Spleen (tissue), 11 donors: ENCODE results near the gene PRKCA. TPM values are rescaled to one million over a fixed set of nuclear protein-coding genes. Genes with fewer than 3 reads are reported as not detected.

Source experiments
- DNase-seq: peaks from one replicate; pipeline ENCODE4 v3.0.0-alpha.2; 2020
- H3K27ac ChIP-seq, 8 donors: fragments of 200-600 bp; sonication (generic) in 7 of 8; 1 replicate in 4 of 8; 2 replicates in 4 of 8; pipeline versions ENCODE4 v1.5.0 to v1.8.0; 2016 to 2021; ENCODE audit warnings: inconsistent platforms in 4 of 8, mild to moderate bottlenecking in 4 of 8, moderate library complexity in 1 of 8
- H3K27me3 ChIP-seq, 7 donors: fragments of 200-600 bp; sonication (generic) in 6 of 7; replicated peaks in 1 of 7; 1 replicate in 4 of 7; 2 replicates in 3 of 7; pipeline versions ENCODE4 v1.5.0 to v1.8.0; 2016 to 2021; ENCODE audit warnings: inconsistent platforms in 3 of 7, mild to moderate bottlenecking in 1 of 7
- H3K36me3 ChIP-seq, 6 donors: fragments of 200-600 bp; sonication (generic) in 5 of 6; 1 replicate in 4 of 6; 2 replicates in 2 of 6; pipeline versions ENCODE4 v1.5.0 to v1.8.0; 2016 to 2021; ENCODE audit warnings: inconsistent platforms in 2 of 6
- H3K4me1 ChIP-seq, 6 donors: fragments of 200-600 bp; sonication (generic) in 5 of 6; 1 replicate in 3 of 6; 2 replicates in 3 of 6; pipeline versions ENCODE4 v1.5.0 to v1.8.0; 2016 to 2021; ENCODE audit warnings: inconsistent platforms in 3 of 6
- H3K4me3 ChIP-seq, 8 donors: fragments of 200-600 bp; sonication (generic) in 7 of 8; 1 replicate in 4 of 8; 2 replicates in 4 of 8; pipeline versions ENCODE4 v1.5.0 to v1.8.0; 2016 to 2021; ENCODE audit warnings: inconsistent platforms in 4 of 8, mild to moderate bottlenecking in 4 of 8, moderate library complexity in 2 of 8
- H3K9me3 ChIP-seq, 8 donors: fragments of 200-600 bp; sonication (generic) in 7 of 8; 1 replicate in 4 of 8; 2 replicates in 4 of 8; pipeline versions ENCODE4 v1.5.0 to v1.8.0; 2016 to 2021; ENCODE audit warnings: inconsistent platforms in 4 of 8
- POLR2A ChIP-seq, 3 donors: fragments of 450-650 bp; IDR thresholded peaks; one replicate each; pipeline ENCODE4 v1.5.1; 2017; ENCODE audit warnings: antibody characterized with exemption in 3 of 3, mild to moderate bottlenecking in 1 of 3
- POLR2AphosphoS5 ChIP-seq, 3 donors: sonication (generic); formaldehyde crosslinking; IDR thresholded peaks; one replicate each; pipeline ENCODE4 v1.5.1; 2017; ENCODE audit warnings: antibody characterized with exemption in 3 of 3
- WGBS, 5 donors: extraction: QIAGEN DNeasy Blood & Tissue Kit in 3 of 5; methylation state at CpG; one replicate each; pipeline versions ENCODE4 v1.1.5 to v1.1.7; 2013 to 2018; 5-methylcytosine and 5-hydroxymethylcytosine counted together
- intact Hi-C: fragments of 100-400 bp; cut with DNase I; formaldehyde crosslinking; loops from one replicate; pipeline ENCODE4 v1.15.0; 2023; ENCODE audit warnings: low total_unique reads
- polyA plus RNA-seq, 3 donors: library from polyadenylated mRNA; stranded (reverse); fragments of 200-250 nt; gene quantifications; one replicate each; pipeline ENCODE4 v1.2.1, GENCODE V29; 2013
- total RNA-seq, 7 donors: library from RNA; depleted of rRNA in 3 of 7; stranded (reverse); fragments of >200 nt in 3 of 7; fragmentation: NEBNext Ultra II Directional in 4 of 7; extraction: Animal tissue kit (Norgen Biotek cat#: 25700) in 4 of 7; gene quantifications; one replicate each; pipeline versions ENCODE4 v1.1.0 to v1.2.1, GENCODE V29; 2016 to 2021
- TF ChIP-seq, protein P1 (sequence below), 11 experiments: fragments of 200-600 bp in 7 of 11; fragments of 450-650 bp in 4 of 11; sonication (generic) in 4 of 11; IDR thresholded peaks in 8 of 11; conservative IDR thresholded peaks in 3 of 11; 1 replicate in 7 of 11; 2 replicates in 4 of 11; pipeline versions ENCODE4 v1.4.0 to v1.8.0; 2016 to 2021; ENCODE audit warnings: antibody characterized with exemption in 11 of 11, inconsistent platforms in 4 of 11, mild to moderate bottlenecking in 1 of 11
- donor health status: healthy with polysubstance abuse.
- donor health status: DM: no; HTN: no; CAD: no; lungs with moderate emphysema.
- donor health status: DM: no; HTN: no; CAD: no.
- donor health status: Bipolar disorder and iron deficiency.
- donor health status: healthy.
- donor health status: DM: no; HTN: no; CAD: no.
- donor health status: DM: yes; HTN: yes; CAD: no.

The PRKCA gene
- total and polyA plus RNA-seq, 10 donors = 1.7 to 59.7 (median 31.2) TPM

- peaks cover 0 to 15% (median 9%) of the 10 kb centered on the region in 8 donors for H3K9me3 ChIP-seq
- intact Hi-C loops = no loop called here
- no peaks in the 10 kb centered on the region for H3K36me3 ChIP-seq
- no peak overlapping the region for H3K27ac ChIP-seq
- TF ChIP-seq POLR2AphosphoS5 (IDR thresholded peaks at IDR 0.05) (no peak), POLR2A (IDR thresholded peaks at IDR 0.05) (no peak)
- TF ChIP-seq, protein P1, sequence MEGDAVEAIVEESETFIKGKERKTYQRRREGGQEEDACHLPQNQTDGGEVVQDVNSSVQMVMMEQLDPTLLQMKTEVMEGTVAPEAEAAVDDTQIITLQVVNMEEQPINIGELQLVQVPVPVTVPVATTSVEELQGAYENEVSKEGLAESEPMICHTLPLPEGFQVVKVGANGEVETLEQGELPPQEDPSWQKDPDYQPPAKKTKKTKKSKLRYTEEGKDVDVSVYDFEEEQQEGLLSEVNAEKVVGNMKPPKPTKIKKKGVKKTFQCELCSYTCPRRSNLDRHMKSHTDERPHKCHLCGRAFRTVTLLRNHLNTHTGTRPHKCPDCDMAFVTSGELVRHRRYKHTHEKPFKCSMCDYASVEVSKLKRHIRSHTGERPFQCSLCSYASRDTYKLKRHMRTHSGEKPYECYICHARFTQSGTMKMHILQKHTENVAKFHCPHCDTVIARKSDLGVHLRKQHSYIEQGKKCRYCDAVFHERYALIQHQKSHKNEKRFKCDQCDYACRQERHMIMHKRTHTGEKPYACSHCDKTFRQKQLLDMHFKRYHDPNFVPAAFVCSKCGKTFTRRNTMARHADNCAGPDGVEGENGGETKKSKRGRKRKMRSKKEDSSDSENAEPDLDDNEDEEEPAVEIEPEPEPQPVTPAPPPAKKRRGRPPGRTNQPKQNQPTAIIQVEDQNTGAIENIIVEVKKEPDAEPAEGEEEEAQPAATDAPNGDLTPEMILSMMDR (IDR thresholded peaks at IDR 0.05 in 8 of 11, conservative IDR thresholded peaks at IDR 0.05 in 3 of 11) = no peak
- no peak overlapping the region for H3K4me3 ChIP-seq
- peaks cover 0 to 25% (median 0%) of the 10 kb centered on the region in 7 donors for H3K27me3 ChIP-seq
- peaks cover 0 to 2% (median 0%) of the 10 kb centered on the region in 6 donors for H3K4me1 ChIP-seq
- WGBS, 5 donors = 40 to 65% (median 57%) methylated on average over 2 of the region's 2 CpGs
- no peak for DNase-seq
Measured at GRCh38 chr17:66813296-66813695, 510.9 kb downstream of the PRKCA start.

DNA sequence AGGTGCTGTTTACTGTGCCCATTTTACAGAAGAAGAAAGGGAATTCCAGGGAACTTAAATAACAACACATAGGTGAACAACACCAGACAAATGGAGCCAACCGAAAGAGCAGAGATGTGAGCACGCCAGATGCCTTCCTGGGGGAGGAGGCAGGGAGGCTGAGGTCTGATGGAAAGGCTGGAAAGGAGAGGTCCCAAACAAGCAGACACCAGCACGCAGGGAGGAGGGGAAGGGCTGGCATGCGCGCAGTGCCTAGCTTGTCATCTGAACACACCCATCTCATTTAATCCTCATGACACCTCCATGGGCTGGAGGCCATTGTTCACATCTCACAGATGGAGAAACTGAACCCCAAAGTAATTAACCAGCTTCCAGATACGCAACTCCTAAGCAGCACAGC is 511.6 kb downstream of the PRKCA start:
- Histone ChIP-seq H3K27me3 (peaks cover 0 to 18% (median 0%) of the 10 kb centered on the region in 7 donors), H3K27ac (no peak overlapping the region), H3K9me3 (peaks cover 0 to 19% (median 10%) of the 10 kb centered on the region in 8 donors), H3K4me3 (no peak overlapping the region), H3K4me1 (no peaks in the 10 kb centered on the region), H3K36me3 (no peaks in the 10 kb centered on the region)
- TF ChIP-seq POLR2AphosphoS5 (IDR thresholded peaks at IDR 0.05) = no peak
- TF ChIP-seq, protein P1 (IDR thresholded peaks at IDR 0.05 in 8 of 11, conservative IDR thresholded peaks at IDR 0.05 in 3 of 11) = no peak
- TF ChIP-seq POLR2A (IDR thresholded peaks at IDR 0.05) = no peak
- intact Hi-C loops = no loop called here
- DNase-seq = no peak
- WGBS, 5 donors = 87 to 98% (median 90%) methylated on average over 6 of the region's 6 CpGs

GRCh38 chr17:66814570-66814969 is 512.2 kb downstream of the PRKCA start:
- Histone ChIP-seq H3K4me1 (no peaks in the 10 kb centered on the region), H3K27me3 (peaks cover 0 to 13% (median 0%) of the 10 kb centered on the region in 7 donors)
- DNase-seq = no peak

DNA sequence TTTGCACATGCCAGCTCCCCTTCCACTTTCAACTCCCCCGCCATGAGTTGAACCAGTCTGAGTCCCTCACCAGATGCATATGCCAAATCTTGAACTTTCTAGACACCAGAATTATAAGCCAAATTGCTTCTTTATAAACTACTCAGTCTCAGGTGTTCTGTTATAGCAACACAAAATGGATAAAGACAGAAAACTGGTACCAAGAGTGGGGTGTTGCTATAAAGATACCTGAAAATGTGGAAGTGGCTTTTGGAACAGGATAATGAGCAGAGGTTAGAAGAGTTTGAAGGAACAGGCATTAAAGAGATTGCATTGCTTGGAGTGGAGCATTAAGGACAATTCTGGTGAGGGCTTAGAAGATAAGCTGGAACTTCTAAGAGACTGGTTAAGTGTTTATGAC is 515.3 kb downstream of the PRKCA start:
- no peak for DNase-seq
- no peak overlapping the region for H3K27ac ChIP-seq
- H3K4me3 ChIP-seq = no peak overlapping the region
- WGBS, 5 donors = 86 to 100% (median 97%) methylated on average over 1 of the region's 1 CpG
- intact Hi-C loops = no loop called here
- H3K36me3 ChIP-seq = no peaks in the 10 kb centered on the region
- TF ChIP-seq POLR2AphosphoS5 (IDR thresholded peaks at IDR 0.05) (no peak), POLR2A (IDR thresholded peaks at IDR 0.05) (no peak)
- TF ChIP-seq, protein P1 (IDR thresholded peaks at IDR 0.05 in 8 of 11, conservative IDR thresholded peaks at IDR 0.05 in 3 of 11) = no peak
- no peaks in the 10 kb centered on the region for H3K4me1 ChIP-seq
- H3K27me3 ChIP-seq = no peaks in the 10 kb centered on the region
- H3K9me3 ChIP-seq = peaks cover 0 to 24% (median 10%) of the 10 kb centered on the region in 8 donors

More at GRCh38 chr17:66814570-66814969, 512.2 kb downstream of the PRKCA start:
- TF ChIP-seq, protein P1 (IDR thresholded peaks at IDR 0.05 in 8 of 11, conservative IDR thresholded peaks at IDR 0.05 in 3 of 11) = no peak
- Histone ChIP-seq H3K4me3 (no peak overlapping the region), H3K9me3 (peaks cover 0 to 24% (median 10%) of the 10 kb centered on the region in 8 donors), H3K27ac (no peak overlapping the region), H3K36me3 (no peaks in the 10 kb centered on the region)
- intact Hi-C loops = no loop called here
- WGBS, 5 donors = 40 to 51% (median 50%) methylated on average over 4 to 5 of the region's 5 CpGs
